NCI-H2081 treated with DMSO at 0.1 percent for 48 hours (cell line): ENCODE measurements around the gene VPS54.
A peak's percentile ranks its signal among the peaks of the same experiment; 100 is the strongest.
"Not testable (repeated sequence)": the region's sequence is repeated elsewhere in the genome, so short reads cannot be mapped to it uniquely, and the experiment has no call there.

Experiments used
- DNase-seq: peaks from one replicate; lab custom pipeline; 2025; lab: John Stamatoyannopoulos, UW

The VPS54 gene

DNA sequence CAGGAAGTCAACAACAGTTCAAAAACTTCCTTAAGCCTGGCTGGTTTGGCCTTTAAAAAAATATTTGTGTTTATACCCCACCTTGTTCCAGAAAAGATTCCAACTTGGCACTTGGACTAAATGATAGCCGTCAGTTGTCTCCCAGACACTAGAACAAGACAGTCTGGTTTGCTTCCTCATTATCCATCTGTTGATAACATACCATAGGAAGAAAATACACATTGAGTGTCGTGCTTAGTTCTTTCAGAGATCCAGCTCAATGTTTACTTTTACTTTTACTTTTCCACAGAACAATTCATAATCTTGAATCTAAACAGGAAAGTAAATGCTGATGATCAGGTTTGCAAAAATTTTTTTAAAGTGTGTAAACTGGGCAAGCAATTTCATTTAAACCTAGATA, 2.4 kb upstream of the VPS54 start:
- no peak for DNase-seq

- no peak for DNase-seq
Measured at GRCh38 chr2:64019975-64020528, 824 bp upstream of the VPS54 start.

- DNase-seq = no peak
Measured at GRCh38 chr2:64018701-64019082, 536 bp downstream of the VPS54 start.

DNA sequence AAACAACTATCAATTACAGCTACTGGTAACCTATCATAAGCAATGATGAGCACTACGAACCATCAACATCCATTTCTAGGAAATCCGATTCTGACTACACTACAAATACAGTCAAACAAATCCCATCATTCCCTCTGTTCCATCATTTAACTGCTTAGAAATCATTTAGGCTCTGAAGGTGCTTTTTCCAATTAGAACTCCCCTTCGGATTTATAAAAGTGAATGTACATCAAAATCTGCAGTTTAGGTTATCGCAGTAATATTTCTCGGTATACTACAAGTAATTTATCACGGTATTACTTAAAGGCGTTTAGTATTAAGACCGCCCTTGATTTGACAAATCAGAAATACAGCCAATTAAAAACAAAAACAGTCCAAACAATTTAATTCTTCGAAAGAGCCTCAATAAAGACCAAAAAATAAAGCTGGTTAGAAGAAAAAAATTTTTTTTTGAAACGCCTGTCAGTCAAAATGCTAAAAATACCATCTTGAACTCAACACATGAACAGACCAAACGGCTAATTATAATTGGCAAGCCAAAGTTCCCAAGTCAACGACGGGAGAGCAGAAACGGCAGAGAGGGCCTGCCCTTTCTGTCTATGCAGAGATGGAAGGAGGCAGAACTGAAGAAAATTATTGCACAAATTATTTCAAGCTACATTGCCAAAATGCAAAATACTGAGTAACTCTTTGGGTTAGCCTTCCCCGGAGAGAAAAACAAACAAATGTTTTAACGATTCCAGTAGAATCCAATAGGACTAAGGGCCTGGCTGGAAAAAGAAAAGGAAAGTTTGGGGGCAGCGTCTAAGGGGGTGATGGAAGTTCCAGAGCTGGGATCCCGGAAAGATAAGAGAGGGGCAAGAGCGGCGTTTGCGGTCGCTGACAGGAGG, 1.2 kb downstream of the VPS54 start:
- peak; percentile 28 for DNase-seq

GRCh38 chr2:64015898-64016297, 3.3 kb downstream of the VPS54 start:
- no peak for DNase-seq

DNA sequence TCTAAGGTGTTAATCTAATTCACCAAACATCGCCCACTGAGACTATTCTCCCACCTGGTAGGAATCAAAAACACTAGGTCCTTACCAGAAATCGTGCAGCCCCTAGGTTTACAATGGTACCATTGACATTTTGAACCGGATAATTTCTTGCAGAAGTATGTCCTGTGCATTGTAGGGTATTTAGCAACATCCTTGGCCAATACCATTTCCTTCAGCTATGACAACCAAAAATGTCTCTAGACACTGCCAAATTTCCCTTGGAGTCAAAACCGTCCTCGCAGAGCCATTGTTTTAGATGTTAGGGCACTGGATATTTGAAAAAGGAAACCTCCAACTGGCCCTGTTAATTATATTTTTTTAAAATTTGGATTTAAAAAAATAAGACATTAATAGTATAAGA, 3.8 kb downstream of the VPS54 start:
- no peak for DNase-seq

GRCh38 chr2:64014628-64015027, 4.6 kb downstream of the VPS54 start:
- DNase-seq = no peak

GRCh38 chr2:64013053-64013452, 6.2 kb downstream of the VPS54 start:
- DNase-seq = no peak

DNA sequence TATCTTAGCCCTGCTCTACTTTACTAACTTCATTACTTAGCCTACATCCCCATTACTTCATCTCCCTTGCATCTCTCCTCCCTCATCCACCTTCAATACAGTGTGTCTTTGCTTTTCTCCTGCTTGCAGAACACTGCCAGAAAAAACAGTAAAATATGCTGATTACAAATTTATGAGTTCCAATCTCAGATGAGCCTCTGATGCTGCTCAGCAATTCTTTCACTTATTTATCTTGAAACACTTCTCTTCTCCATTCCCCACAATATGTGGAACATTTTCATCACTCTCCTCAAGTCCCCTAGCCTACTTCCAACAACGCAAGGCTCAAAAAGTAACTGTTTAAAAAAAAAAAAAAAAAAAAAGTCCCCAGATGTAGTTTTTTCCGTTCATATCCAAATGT, 7.1 kb downstream of the VPS54 start:
- no peak for DNase-seq

DNA sequence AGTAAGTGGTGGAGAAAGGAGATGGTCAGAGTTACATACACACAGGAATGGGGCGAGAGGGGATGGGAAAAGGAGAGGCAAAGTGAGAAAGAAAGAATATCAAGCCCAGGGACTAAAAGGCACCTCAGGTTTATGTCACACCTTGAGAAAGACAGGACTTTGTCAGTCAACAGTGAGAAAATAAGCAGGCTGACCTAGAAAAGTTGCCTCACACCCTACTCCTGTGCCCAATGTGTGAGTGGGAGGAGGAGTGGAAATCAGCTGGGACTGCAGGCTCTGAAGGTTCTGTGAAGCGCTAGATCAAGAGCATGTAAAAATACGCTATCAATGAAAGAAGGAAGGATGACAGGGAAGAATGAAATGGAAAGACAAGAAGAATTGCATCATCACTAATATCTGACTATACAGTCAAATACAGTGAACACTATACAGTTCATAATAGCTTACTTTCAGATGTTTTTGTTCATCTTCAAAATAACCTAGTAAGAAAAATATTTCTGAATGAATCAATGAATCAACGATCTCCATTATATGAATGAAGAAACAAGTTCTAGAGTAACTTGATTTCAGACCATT, 10.7 kb downstream of the VPS54 start:
- no peak for DNase-seq

- DNase-seq = no peak
Measured at GRCh38 chr2:64007924-64008323, 11.3 kb downstream of the VPS54 start.

DNA sequence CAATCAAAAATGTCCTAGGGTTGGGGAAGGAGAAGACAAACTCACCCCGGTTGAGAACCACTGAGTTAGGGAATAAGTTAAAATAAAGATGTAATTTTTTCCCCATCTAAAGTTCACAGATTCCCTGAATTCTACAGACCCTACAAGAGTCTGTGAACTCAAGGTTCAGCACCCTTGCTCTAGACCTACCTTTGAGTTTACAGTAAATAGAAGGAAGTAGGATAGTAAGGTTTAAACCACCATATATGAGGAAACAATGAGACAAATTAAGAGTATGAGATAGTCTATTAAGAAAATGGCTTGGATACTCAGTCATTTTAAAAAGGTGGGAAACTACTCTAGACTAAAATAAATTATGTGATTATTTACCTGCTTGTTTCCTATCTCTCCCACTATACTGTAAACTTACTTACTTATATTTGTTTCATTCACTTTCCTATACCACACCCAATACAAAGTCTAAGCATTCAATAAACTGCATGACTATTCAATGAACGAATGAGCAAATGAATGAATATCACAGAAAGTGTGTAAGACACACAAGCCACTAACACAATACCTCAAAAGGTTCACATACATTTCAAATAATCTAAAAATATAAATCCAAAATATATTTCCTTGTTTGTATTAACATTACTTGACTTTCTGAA, 13.4 kb downstream of the VPS54 start:
- DNase-seq = no peak

GRCh38 chr2:64003239-64003638, 16.0 kb downstream of the VPS54 start:
- no peak for DNase-seq

DNA sequence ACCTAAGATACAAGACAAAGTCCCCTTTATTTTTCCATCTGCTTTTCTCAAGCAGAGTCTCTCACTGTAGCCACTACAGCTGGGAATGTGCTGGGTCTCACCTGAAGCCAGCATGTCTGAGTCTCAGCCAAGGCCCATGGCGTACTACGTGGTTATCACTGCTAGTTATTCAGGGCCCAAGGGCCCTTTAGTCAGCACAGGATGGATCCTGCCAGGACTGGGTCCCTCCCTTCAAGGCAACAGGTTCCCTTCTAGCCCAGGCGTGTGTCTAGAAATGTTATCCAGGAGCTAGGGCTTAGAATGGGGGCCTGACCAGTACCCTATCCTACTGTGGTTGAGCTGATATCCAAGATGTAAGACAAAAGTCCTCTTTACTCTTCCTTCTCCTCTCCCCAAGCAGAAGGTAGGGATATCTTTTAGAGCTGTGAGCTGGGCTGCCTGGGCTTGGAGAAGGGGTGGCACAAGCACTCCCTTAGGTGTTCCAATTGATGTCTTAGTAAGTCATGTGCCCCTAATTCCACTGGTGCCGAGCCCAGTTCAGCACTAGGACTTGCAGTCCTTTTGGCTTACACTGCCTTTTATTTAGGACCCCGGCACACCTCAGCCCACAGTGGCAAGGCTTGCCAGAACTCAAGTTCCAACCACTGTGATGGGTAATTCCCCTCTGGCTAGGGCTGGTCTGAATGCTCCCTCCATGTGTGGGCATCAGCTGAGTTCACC, 17.7 kb downstream of the VPS54 start:
- DNase-seq = no peak

- DNase-seq = no peak
Measured at GRCh38 chr2:64000630-64001381, 18.4 kb downstream of the VPS54 start.

- no peak for DNase-seq
Measured at GRCh38 chr2:63999049-63999448, 20.2 kb downstream of the VPS54 start.

DNA sequence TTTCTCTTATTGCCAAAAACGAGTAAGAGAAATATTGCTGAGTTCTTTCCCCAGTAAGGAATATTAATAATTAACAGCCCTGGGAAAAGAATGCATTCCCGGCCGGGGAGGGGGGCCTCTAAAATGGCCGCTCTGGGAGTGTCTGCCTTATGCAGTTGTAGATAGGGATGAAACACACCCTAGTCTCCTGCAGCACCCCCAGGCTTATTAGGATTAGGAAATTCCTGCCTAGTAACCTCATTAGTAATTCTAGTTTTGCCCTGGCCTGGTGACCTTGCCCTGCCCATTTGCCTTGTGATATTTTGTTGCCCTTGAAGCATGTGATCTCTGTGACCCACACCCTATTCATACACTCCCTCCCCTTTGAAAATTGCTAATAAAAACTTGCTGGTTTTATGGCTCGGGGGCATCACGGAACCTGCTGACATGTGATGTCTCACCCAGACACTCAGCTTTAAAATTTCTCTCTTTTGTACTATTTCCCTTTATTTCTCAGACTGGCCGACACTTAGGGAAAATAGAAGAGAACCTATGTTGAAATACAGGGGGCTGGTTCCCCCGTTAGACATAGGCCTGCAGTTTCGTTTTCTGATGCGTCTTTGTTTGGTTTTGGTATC, 22.5 kb downstream of the VPS54 start:
- not testable (repeated sequence) for DNase-seq

- not testable (repeated sequence) for DNase-seq
Measured at GRCh38 chr2:63994329-63995070, 24.7 kb downstream of the VPS54 start.

- DNase-seq = no peak
Measured at GRCh38 chr2:63993871-63994270, 25.4 kb downstream of the VPS54 start.

- not testable (repeated sequence) for DNase-seq
Measured at GRCh38 chr2:63993130-63993584, 26.1 kb downstream of the VPS54 start.
